ENCODE measurements around the gene PDIA4. TPM values are rescaled to one million over a fixed set of nuclear protein-coding genes. Genes with fewer than 3 reads are reported as not detected.

Gene PDIA4
- total RNA-seq, 3 donors from 2014 or later (not counting 1 experiment from before 2014, with no cell fraction given), result 54.0 to 82.0 (median 62.7) TPM

GRCh38 chr7:149007146-149007545 lies 21.2 kb downstream of the PDIA4 start:
- H3K4me3 ChIP-seq (ENCODE audit: low read length), result no peak overlapping the region
- Mint-ChIP-seq H3K4me3 (no peak overlapping the region), H3K4me1 (peaks cover 4 to 6% of the 10 kb centered on the region in 2 donors), H3K27me3 (ENCODE audit: low read depth in 2 of 2) (no peaks in the 10 kb centered on the region), H3K27ac (peak overlapping the region in 1 of 2 donors; percentile 75), H3K36me3 (peaks cover 7% of the 10 kb centered on the region), H3K9me3 (no peaks in the 10 kb centered on the region)
- DNase-seq, result no peak
- H3K4me1 ChIP-seq (ENCODE audit: control insufficient read depth, insufficient read depth, low read length), result peaks cover 8% of the 10 kb centered on the region
- H3K36me3 ChIP-seq (ENCODE audit: control insufficient read depth, insufficient read depth, low read length), result peaks cover 65% of the 10 kb centered on the region
- WGBS (ENCODE audit: insufficient coverage), result 94% methylated on average over 3 of the region's 3 CpGs
- TF ChIP-seq CTCF (IDR thresholded peaks at IDR 0.05), result no peak
- H3K27ac ChIP-seq (ENCODE audit: low read length), result no peak overlapping the region
- no peaks in the 10 kb centered on the region for H3K9me3 ChIP-seq (ENCODE audit: control insufficient read depth, insufficient read depth, low read length)
- ATAC-seq, result no peak
- no peaks in the 10 kb centered on the region for H3K27me3 ChIP-seq (ENCODE audit: control insufficient read depth, insufficient read depth, low read length)
- intact Hi-C loops (cut with micrococcal nuclease), result no loop called here

GRCh38 chr7:149006345-149006725 lies 22.0 kb downstream of the PDIA4 start:
- H3K27ac Mint-ChIP-seq, result peak overlapping the region in 1 of 2 donors; percentile 75
- peaks cover 7% of the 10 kb centered on the region for H3K36me3 Mint-ChIP-seq
- no peak for TF ChIP-seq CTCF (IDR thresholded peaks at IDR 0.05)
- DNase-seq (no peak), ATAC-seq (peak in 1 of 3 donors; percentile 9)
- no peaks in the 10 kb centered on the region for H3K9me3 Mint-ChIP-seq
- no peaks in the 10 kb centered on the region for H3K27me3 ChIP-seq (ENCODE audit: control insufficient read depth, insufficient read depth, low read length)
- H3K4me1 ChIP-seq (ENCODE audit: control insufficient read depth, insufficient read depth, low read length), result peaks cover 8% of the 10 kb centered on the region
- H3K4me3 ChIP-seq (ENCODE audit: low read length), result no peak overlapping the region
- peaks cover 57% of the 10 kb centered on the region for H3K36me3 ChIP-seq (ENCODE audit: control insufficient read depth, insufficient read depth, low read length)
- H3K4me1 Mint-ChIP-seq, result peaks cover 4 to 6% of the 10 kb centered on the region in 2 donors
- 91% methylated on average over 10 of the region's 10 CpGs for WGBS (ENCODE audit: insufficient coverage)
- no peaks in the 10 kb centered on the region for H3K27me3 Mint-ChIP-seq (ENCODE audit: low read depth in 2 of 2)
- H3K9me3 ChIP-seq (ENCODE audit: control insufficient read depth, insufficient read depth, low read length), result no peaks in the 10 kb centered on the region
- H3K27ac ChIP-seq (ENCODE audit: low read length), result no peak overlapping the region
- no peak overlapping the region for H3K4me3 Mint-ChIP-seq
- intact Hi-C loops (cut with micrococcal nuclease), result no loop called here

DNA sequence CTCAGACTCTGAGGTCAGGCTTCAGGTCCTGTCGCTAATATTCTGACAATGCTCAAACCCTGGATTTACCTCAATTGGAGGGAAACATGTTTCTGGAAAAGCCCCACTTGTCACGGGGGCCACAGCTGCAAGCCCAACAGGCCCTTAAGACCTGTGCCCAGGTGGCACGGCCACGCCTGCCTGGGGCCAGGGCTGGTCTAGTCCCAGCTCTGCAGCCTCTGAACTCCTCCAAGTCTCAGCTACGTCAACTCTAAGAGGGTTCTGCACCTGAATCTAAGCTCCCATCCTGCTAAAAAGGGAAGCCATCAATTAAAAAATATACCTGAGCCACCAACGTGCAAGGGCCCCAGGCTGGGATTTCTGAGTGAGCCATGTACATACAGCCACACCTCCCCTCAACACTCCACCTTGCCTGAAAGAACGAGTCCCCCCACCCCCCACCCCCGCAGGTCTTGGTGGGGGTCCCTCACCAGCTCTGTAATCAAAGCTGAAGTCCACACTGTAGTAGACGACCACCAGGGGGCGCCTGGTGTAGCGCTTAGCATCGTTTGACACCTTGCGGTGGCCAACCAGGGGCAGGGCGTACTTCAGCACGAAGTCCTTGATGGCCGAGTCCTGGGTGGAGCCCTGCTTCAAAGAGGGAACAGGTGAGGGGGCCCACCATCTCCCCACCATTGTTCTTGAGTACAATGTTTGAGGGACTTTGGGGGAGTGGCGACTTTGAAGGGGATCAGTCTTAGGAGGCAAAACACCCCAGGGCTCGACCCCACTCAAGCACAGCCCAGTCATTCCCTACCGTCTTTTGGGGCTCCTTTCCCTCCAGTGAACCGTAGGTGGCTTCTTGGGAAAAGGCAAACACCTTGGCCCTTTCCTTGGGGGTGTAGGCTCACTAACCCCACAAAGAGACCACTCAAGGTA lies 22.6 kb downstream of the PDIA4 start:
- H3K36me3 ChIP-seq (ENCODE audit: control insufficient read depth, insufficient read depth, low read length), result peaks cover 50% of the 10 kb centered on the region
- peaks cover 4 to 6% of the 10 kb centered on the region in 2 donors for H3K4me1 Mint-ChIP-seq
- H3K4me1 ChIP-seq (ENCODE audit: control insufficient read depth, insufficient read depth, low read length), result peaks cover 8% of the 10 kb centered on the region
- DNase-seq (peak; percentile 80 to 92), ATAC-seq (peak; percentile 84 to 99 (median 97))
- H3K27me3 ChIP-seq (ENCODE audit: control insufficient read depth, insufficient read depth, low read length), result no peaks in the 10 kb centered on the region
- H3K9me3 ChIP-seq (ENCODE audit: control insufficient read depth, insufficient read depth, low read length), result no peaks in the 10 kb centered on the region
- peak overlapping the region in 1 of 2 donors; percentile 75 for H3K27ac Mint-ChIP-seq
- H3K27ac ChIP-seq (ENCODE audit: low read length), result no peak overlapping the region
- no peaks in the 10 kb centered on the region for H3K27me3 Mint-ChIP-seq (ENCODE audit: low read depth in 2 of 2)
- no peaks in the 10 kb centered on the region for H3K9me3 Mint-ChIP-seq
- intact Hi-C loops (cut with micrococcal nuclease), result loop anchor here (1.0 kb wide), 3 partner anchors 23 to 85 kb away; partner anchors contain the start of genes PDIA4 and ZNF786
- peaks cover 7% of the 10 kb centered on the region for H3K36me3 Mint-ChIP-seq
- H3K4me3 Mint-ChIP-seq, result no peak overlapping the region
- WGBS (ENCODE audit: insufficient coverage), result 56% methylated on average over 18 of the region's 20 CpGs
- peak; percentile 93 for TF ChIP-seq CTCF (IDR thresholded peaks at IDR 0.05)
- no peak overlapping the region for H3K4me3 ChIP-seq (ENCODE audit: low read length)

Measured in natural killer cell (primary cell).